ENCODE data around the gene HOMER3. TPM values are rescaled to one million over a fixed set of nuclear protein-coding genes. Genes with fewer than 3 reads are reported as not detected.

Gene HOMER3
- total RNA-seq, 1 donor from 2014 or later, result 222 TPM

DNA sequence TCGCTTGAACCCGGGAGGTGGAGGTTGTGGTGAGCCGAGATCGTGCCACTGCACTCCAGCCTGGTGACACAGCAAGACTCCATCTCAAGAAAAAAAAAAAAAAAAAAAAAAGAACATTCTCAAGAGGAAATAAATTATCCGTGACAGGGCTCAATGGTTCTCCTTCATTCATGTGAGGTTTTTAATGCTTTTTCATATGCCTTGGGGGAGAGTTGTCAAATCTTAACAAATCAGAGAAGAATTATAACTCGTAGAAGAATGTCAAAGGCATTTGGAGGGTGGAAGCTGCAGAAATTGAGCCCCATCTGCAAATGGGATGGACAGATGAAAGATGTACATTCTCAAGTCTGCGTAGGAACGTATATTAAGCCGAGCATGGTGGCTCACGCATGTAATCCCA, 34.9 kb upstream of the HOMER3 start:
- H3K36me3 Mint-ChIP-seq (ENCODE audit: low read depth, unreplicated experiment), result no peaks in the 10 kb centered on the region
- DNase-seq (ENCODE audit: low spot score), result no peak
- peaks cover 5% of the 10 kb centered on the region for H3K27me3 Mint-ChIP-seq (ENCODE audit: unreplicated experiment)
- no peaks in the 10 kb centered on the region for H3K9me3 Mint-ChIP-seq (ENCODE audit: unreplicated experiment)
- no peak overlapping the region for H3K27ac Mint-ChIP-seq (ENCODE audit: unreplicated experiment)
- TF ChIP-seq, protein P1, sequence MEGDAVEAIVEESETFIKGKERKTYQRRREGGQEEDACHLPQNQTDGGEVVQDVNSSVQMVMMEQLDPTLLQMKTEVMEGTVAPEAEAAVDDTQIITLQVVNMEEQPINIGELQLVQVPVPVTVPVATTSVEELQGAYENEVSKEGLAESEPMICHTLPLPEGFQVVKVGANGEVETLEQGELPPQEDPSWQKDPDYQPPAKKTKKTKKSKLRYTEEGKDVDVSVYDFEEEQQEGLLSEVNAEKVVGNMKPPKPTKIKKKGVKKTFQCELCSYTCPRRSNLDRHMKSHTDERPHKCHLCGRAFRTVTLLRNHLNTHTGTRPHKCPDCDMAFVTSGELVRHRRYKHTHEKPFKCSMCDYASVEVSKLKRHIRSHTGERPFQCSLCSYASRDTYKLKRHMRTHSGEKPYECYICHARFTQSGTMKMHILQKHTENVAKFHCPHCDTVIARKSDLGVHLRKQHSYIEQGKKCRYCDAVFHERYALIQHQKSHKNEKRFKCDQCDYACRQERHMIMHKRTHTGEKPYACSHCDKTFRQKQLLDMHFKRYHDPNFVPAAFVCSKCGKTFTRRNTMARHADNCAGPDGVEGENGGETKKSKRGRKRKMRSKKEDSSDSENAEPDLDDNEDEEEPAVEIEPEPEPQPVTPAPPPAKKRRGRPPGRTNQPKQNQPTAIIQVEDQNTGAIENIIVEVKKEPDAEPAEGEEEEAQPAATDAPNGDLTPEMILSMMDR (IDR thresholded peaks at IDR 0.05; ENCODE audit: unreplicated experiment), result no peak
- no peak overlapping the region for H3K4me3 Mint-ChIP-seq (ENCODE audit: unreplicated experiment)
- H3K4me1 Mint-ChIP-seq (ENCODE audit: unreplicated experiment), result peaks cover 22% of the 10 kb centered on the region

DNA sequence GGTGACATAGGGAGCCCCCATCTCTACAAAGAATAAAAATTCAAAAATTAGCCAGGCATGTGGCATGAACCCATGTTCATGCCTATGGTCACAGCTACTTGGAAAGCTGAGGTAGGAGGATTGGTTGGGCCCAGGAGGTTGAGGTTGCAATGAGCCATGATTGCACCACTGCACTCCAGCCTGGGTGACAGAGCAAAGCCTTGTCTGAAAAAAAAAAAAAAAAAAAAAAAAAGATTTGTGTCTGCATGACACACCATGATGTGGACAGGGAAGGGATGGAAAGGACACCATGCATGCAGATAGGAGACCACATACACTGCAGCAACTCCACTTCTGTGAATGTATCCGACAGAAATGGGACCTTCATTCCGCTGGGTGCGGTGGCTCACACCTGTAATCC, 34.0 kb upstream of the HOMER3 start:
- Mint-ChIP-seq H3K27ac (ENCODE audit: unreplicated experiment) (no peak overlapping the region), H3K9me3 (ENCODE audit: unreplicated experiment) (no peaks in the 10 kb centered on the region)

DNA sequence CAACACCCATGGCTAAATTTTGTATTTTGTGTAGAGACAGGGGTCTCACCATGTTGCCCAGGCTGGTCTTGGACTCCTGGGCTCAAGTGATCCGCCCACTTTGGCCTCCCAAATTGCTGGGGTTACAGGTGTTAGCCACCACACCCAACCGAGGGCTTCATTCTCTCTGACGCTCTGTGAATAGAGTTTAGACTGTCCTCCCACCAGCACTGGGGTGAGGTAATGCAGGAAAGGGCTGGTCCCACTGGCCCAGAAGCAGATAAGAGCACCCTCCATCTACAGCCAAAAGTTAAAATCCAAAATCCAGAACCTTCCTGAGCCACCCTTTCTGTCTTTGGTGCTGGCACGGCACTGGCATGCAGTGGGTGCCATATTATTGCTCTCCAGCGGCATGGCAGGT, 31.8 kb upstream of the HOMER3 start:
- Mint-ChIP-seq H3K27ac (ENCODE audit: unreplicated experiment) (peak overlapping the region; percentile 64), H3K4me3 (ENCODE audit: unreplicated experiment) (no peak overlapping the region), H3K9me3 (ENCODE audit: unreplicated experiment) (no peaks in the 10 kb centered on the region), H3K4me1 (ENCODE audit: unreplicated experiment) (peaks cover 10% of the 10 kb centered on the region), H3K36me3 (ENCODE audit: low read depth, unreplicated experiment) (no peaks in the 10 kb centered on the region), H3K27me3 (ENCODE audit: unreplicated experiment) (peaks cover 3% of the 10 kb centered on the region)
- TF ChIP-seq, protein P1 (IDR thresholded peaks at IDR 0.05; ENCODE audit: unreplicated experiment), result no peak
- DNase-seq (ENCODE audit: low spot score), result no peak

More for the DNA sequence above, 34.0 kb upstream of the HOMER3 start:
- no peak for DNase-seq (ENCODE audit: low spot score)
- H3K27me3 Mint-ChIP-seq (ENCODE audit: unreplicated experiment), result peaks cover 5% of the 10 kb centered on the region
- peaks cover 16% of the 10 kb centered on the region for H3K4me1 Mint-ChIP-seq (ENCODE audit: unreplicated experiment)
- H3K36me3 Mint-ChIP-seq (ENCODE audit: low read depth, unreplicated experiment), result no peaks in the 10 kb centered on the region
- H3K4me3 Mint-ChIP-seq (ENCODE audit: unreplicated experiment), result no peak overlapping the region
- TF ChIP-seq, protein P1 (IDR thresholded peaks at IDR 0.05; ENCODE audit: unreplicated experiment), result no peak

DNA sequence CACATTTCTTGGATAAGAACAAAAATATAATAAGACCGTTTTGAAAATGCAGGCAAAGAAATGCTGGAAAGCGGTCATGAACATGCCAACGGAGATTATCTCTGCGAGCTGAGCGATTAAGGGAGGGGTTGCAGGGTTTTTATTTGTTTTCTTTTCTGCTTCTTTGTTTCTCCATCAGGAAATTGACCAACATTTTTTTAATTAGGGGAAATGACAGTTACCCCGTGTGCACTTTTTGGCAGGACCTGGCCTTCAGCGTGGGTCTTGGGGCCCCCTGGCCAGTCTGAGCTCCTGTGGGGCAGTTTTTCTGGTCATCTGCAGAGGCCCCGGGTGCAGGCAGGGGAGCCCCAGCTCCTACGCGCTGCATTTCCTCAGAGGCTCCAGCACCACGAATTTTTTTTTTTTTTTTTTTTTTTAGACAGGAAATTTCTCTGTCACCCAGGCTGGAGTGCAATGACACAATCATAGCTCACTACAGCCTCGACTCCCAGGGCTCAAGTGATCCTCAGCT, 31.3 kb upstream of the HOMER3 start:
- no peaks in the 10 kb centered on the region for H3K36me3 Mint-ChIP-seq (ENCODE audit: low read depth, unreplicated experiment)
- H3K4me1 Mint-ChIP-seq (ENCODE audit: unreplicated experiment), result peaks cover 13% of the 10 kb centered on the region
- no peak for DNase-seq (ENCODE audit: low spot score)
- peak overlapping the region; percentile 64 for H3K27ac Mint-ChIP-seq (ENCODE audit: unreplicated experiment)
- H3K4me3 Mint-ChIP-seq (ENCODE audit: unreplicated experiment), result no peak overlapping the region
- TF ChIP-seq, protein P1 (IDR thresholded peaks at IDR 0.05; ENCODE audit: unreplicated experiment), result no peak
- peaks cover 3% of the 10 kb centered on the region for H3K27me3 Mint-ChIP-seq (ENCODE audit: unreplicated experiment)
- H3K9me3 Mint-ChIP-seq (ENCODE audit: unreplicated experiment), result no peaks in the 10 kb centered on the region

DNA sequence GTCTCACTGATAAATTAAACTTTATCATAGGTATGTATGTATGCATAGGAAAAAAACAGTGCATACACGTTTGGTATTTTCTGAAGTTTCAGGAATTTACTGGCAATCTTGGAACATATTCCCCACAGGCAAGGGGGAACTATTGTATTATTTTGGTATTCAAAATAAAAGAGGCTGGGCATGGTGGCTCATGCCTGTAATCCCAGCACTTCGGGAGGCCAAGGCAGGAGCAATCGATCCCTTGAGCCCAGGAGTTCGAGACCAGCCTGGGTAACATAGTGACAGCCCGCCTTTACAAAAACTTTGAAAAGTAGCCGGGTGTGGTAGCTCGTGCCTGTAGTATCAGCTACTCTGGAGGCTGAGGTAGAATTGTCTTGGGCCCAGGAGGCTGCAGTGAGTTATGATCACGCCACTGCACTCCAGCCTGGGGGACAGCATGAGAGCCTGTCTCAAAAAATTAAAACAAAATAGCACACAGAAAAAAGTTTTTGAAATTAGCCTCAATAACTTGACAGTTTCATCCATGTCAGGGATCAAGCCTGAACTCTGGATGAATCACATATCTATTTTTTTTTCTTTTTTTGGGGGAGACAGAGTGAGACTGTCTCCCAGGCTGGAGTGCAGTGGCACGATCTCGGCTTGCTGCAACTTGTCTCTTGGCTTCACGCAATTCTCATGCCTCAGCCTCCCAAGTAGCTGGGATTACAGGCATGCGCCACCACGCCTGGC, 29.1 kb upstream of the HOMER3 start:
- H3K4me1 Mint-ChIP-seq (ENCODE audit: unreplicated experiment), result peaks cover 18% of the 10 kb centered on the region
- no peak overlapping the region for H3K4me3 Mint-ChIP-seq (ENCODE audit: unreplicated experiment)
- TF ChIP-seq, protein P1 (IDR thresholded peaks at IDR 0.05; ENCODE audit: unreplicated experiment), result no peak
- no peaks in the 10 kb centered on the region for H3K36me3 Mint-ChIP-seq (ENCODE audit: low read depth, unreplicated experiment)
- no peaks in the 10 kb centered on the region for H3K9me3 Mint-ChIP-seq (ENCODE audit: unreplicated experiment)
- H3K27ac Mint-ChIP-seq (ENCODE audit: unreplicated experiment), result no peak overlapping the region
- no peak for DNase-seq (ENCODE audit: low spot score)
- H3K27me3 Mint-ChIP-seq (ENCODE audit: unreplicated experiment), result peaks cover 4% of the 10 kb centered on the region

All from endothelial cell (in vitro differentiated cells).